ENCODE measurements around the gene AGAP1. TPM values are rescaled to one million over a fixed set of nuclear protein-coding genes. Genes with fewer than 3 reads are reported as not detected.

AGAP1 gene
- total RNA-seq, 1 experiment from 2014 or later, result 25.8 TPM

GRCh38 chr2:236121546-236121945 is 627.7 kb downstream of the AGAP1 start:
- no peak overlapping the region for H3K27ac Mint-ChIP-seq
- no peak for TF ChIP-seq CTCF (conservative IDR thresholded peaks at IDR 0.05)
- H3K9ac ChIP-seq (ENCODE audit: extremely low read depth, insufficient read length, low read length), result no peak overlapping the region
- no peaks in the 10 kb centered on the region for H3K27me3 ChIP-seq (ENCODE audit: insufficient read depth, low read length)
- H3K23ac ChIP-seq (ENCODE audit: insufficient read length, low read depth, low read length), result no peak overlapping the region
- H3K14ac ChIP-seq (ENCODE audit: insufficient read depth, low read length), result no peak overlapping the region
- H2AFZ ChIP-seq (ENCODE audit: low read length), result no peak overlapping the region
- no peak overlapping the region for H2BK120ac ChIP-seq (ENCODE audit: low read depth, low read length, poor library complexity, severe bottlenecking)
- no peaks in the 10 kb centered on the region for H3K9me3 ChIP-seq (ENCODE audit: control insufficient read depth, low read depth, low read length)
- H2BK5ac ChIP-seq (ENCODE audit: insufficient read length, low read length), result no peak overlapping the region
- H2BK15ac ChIP-seq (ENCODE audit: low read depth, low read length), result no peak overlapping the region
- no peak overlapping the region for H2BK12ac ChIP-seq (ENCODE audit: insufficient read length, low read depth, low read length)
- no peak overlapping the region for H2BK20ac ChIP-seq (ENCODE audit: low read depth, low read length, poor library complexity, severe bottlenecking)
- H3T11ph ChIP-seq (ENCODE audit: low read length), result no peak overlapping the region
- no peak overlapping the region for H3K56ac ChIP-seq (ENCODE audit: insufficient read length, low read depth, low read length)
- H3K4ac ChIP-seq (ENCODE audit: low read depth, low read length), result no peak overlapping the region
- no CpG with 5 or more reads among the region's 7 CpGs for WGBS (ENCODE audit: extremely low coverage, insufficient read length, low lambda C conversion rate)
- no peak overlapping the region for H4K8ac ChIP-seq (replicated peaks; ENCODE audit: insufficient read length, low read depth, low read length)
- no peak for DNase-seq
- H3K27ac ChIP-seq (ENCODE audit: insufficient read length, low read depth, low read length), result no peak overlapping the region
- no peaks in the 10 kb centered on the region for H3K79me1 ChIP-seq (ENCODE audit: insufficient read depth, low read depth, low read length, poor library complexity, severe bottlenecking)
- peaks cover 39% of the 10 kb centered on the region for H3K27me3 Mint-ChIP-seq (ENCODE audit: low read depth)
- no peak overlapping the region for H4K5ac ChIP-seq (ENCODE audit: insufficient read length, low read depth, low read length)
- H3K36me3 Mint-ChIP-seq (ENCODE audit: insufficient read depth in 1 of 3, low read depth in 3 of 3), result peaks cover 5 to 10% (median 9%) of the 10 kb centered on the region in 3 experiments
- H4K91ac ChIP-seq (ENCODE audit: insufficient read length, low read depth, low read length), result no peak overlapping the region
- no peaks in the 10 kb centered on the region for H3K79me2 ChIP-seq (ENCODE audit: insufficient read depth, low read length)
- H4K20me1 ChIP-seq (ENCODE audit: control insufficient read depth, insufficient read depth, insufficient read length), result no peaks in the 10 kb centered on the region
- no peaks in the 10 kb centered on the region for H3K23me2 ChIP-seq (ENCODE audit: insufficient read length, low read depth, low read length, poor library complexity, severe bottlenecking)
- H3K4me1 ChIP-seq (ENCODE audit: insufficient read depth, low read length), result no peaks in the 10 kb centered on the region; the same call in 1 of the 2 replicates
- no peak overlapping the region for H3K4me2 ChIP-seq (ENCODE audit: insufficient read depth, insufficient read length, low read length)
- H3K9me3 Mint-ChIP-seq, result no peaks in the 10 kb centered on the region
- H3K4me3 Mint-ChIP-seq, result no peak overlapping the region
- no peak overlapping the region for H2AK5ac ChIP-seq (ENCODE audit: insufficient read length, low read length)
- peaks cover 22 to 23% of the 10 kb centered on the region in 2 experiments for H3K4me1 Mint-ChIP-seq
- no peak overlapping the region for H3K18ac ChIP-seq (ENCODE audit: insufficient read length, low read depth, low read length)

Measured in H9 (cell line).